GM12878 (cell line): Measurements from ENCODE around the gene PTBP1. TPM values are rescaled to one million over a fixed set of nuclear protein-coding genes. Genes with fewer than 3 reads are reported as not detected.

Experiments
- ATAC-seq: fragments of 200-7000 bp; cut with Tn5 transposase; 3 replicates; pipeline ENCODE4 v1.9.1; 2020; ENCODE audit warnings: mild to moderate bottlenecking, moderate library complexity
- BruUV-seq: library from RNA; stranded (reverse); fragments of 400-500 nt; replicated peaks from 2 replicates; lab custom pipeline; 2021; lab: Mats Ljungman, UMichigan
- CTCF ChIA-PET: fragments of 300-600 bp; sonication (Branson Sonifier 250); formaldehyde crosslinking; extraction: SDS; loops from one replicate; lab custom pipeline; 2021; ENCODE audit warnings: inconsistent platforms; lab: Yijun Ruan, JAX
- POLR2A ChIA-PET: fragments of 350-600 bp; formaldehyde crosslinking; extraction: SDS; loops from one replicate; lab custom pipeline; 2021; ENCODE audit warnings: inconsistent platforms; lab: Charles Lee
- RAD21 ChIA-PET: fragments of 300-600 bp; sonication (Branson Sonifier 250); formaldehyde crosslinking; loops from one replicate; lab custom pipeline; 2023; ENCODE audit warnings: antibody characterized with exemption; ENCODE audit not compliant: unreplicated experiment; lab: Charles Lee
- SMC1A ChIA-PET: fragments of 300-600 bp; sonication (Branson Sonifier 250); formaldehyde crosslinking; loops from one replicate; lab custom pipeline; 2023; ENCODE audit not compliant: unreplicated experiment, uncharacterized antibody; lab: Charles Lee
- DNase-seq: peaks from one replicate; pipeline ENCODE4 v3.0.0-alpha.2; 2011; ENCODE audit warnings: low read depth, low spot score
- FAIRE-seq: peaks from 3 replicates; lab custom pipeline; 2011; peaks lifted over from hg19 to GRCh38; lab: Jason Lieb, UNC
- H2AFZ ChIP-seq: 2 replicates; pipeline ENCODE4 v1.6.0; 2011; ENCODE audit warnings: low read depth, low read length, control low read depth; ENCODE audit not compliant: control insufficient read depth
- H3K27ac ChIP-seq: 2 replicates; pipeline ENCODE4 v1.5.1; 2011; ENCODE audit warnings: control low read depth; ENCODE audit not compliant: control insufficient read depth, insufficient read depth
- H3K27me3 ChIP-seq, 2 experiments: replicated peaks in 1 of 2; 2 replicates each; pipeline versions ENCODE4 v1.6.0 to v1.6.1; 2011; ENCODE audit warnings: low read length in 1 of 2; ENCODE audit not compliant: control insufficient read depth in 2 of 2, insufficient read depth in 2 of 2
- H3K36me3 ChIP-seq, 2 experiments: 2 replicates each; pipeline ENCODE4 v1.5.1; 2011; ENCODE audit warnings: low read length in 1 of 2; ENCODE audit not compliant: control insufficient read depth in 2 of 2, insufficient read depth in 2 of 2
- H3K4me1 ChIP-seq: 2 replicates; pipeline ENCODE4 v1.6.1; 2011; ENCODE audit warnings: mild to moderate bottlenecking, low read length, moderate library complexity, mixed read lengths; ENCODE audit not compliant: control insufficient read depth, insufficient read depth
- H3K4me2 ChIP-seq: 2 replicates; pipeline ENCODE4 v1.6.0; 2011; ENCODE audit warnings: control low read depth; ENCODE audit not compliant: control insufficient read depth, insufficient read depth
- H3K4me3 ChIP-seq: fragments of 200-600 bp; sonication (generic); 2 replicates; pipeline ENCODE4 v1.5.1; 2016
- H3K79me2 ChIP-seq: 2 replicates; pipeline ENCODE4 v1.6.0; 2011; ENCODE audit warnings: low read length; ENCODE audit not compliant: control insufficient read depth, insufficient read depth
- H3K9ac ChIP-seq: 2 replicates; pipeline ENCODE4 v1.8.0; 2011; ENCODE audit warnings: low read length, control low read depth, mixed read lengths; ENCODE audit not compliant: control insufficient read depth, insufficient read depth
- H3K9me3 ChIP-seq: replicated peaks from 3 replicates; pipeline ENCODE4 v1.5.1; 2011; ENCODE audit warnings: mild to moderate bottlenecking, low read length; ENCODE audit not compliant: control insufficient read depth, insufficient read depth
- H4K20me1 ChIP-seq: 2 replicates; pipeline ENCODE4 v1.6.0; 2011; ENCODE audit not compliant: control insufficient read depth, insufficient read depth
- CREM ChIP-seq: IDR thresholded peaks from 2 replicates; pipeline ENCODE4 v1.6.1; 2014; ENCODE audit warnings: antibody characterized with exemption, low read depth
- NR2C2 ChIP-seq: IDR thresholded peaks from 2 replicates; pipeline ENCODE4 v1.6.1; 2011; ENCODE audit warnings: borderline replicate concordance, low read depth; ENCODE audit not compliant: control insufficient read depth, insufficient read length
- PML ChIP-seq: IDR thresholded peaks from 2 replicates; pipeline ENCODE4 v1.6.1; 2012; ENCODE audit warnings: low read length, inconsistent platforms
- POLR2A ChIP-seq: IDR thresholded peaks from 2 replicates; pipeline ENCODE4 v1.6.1; 2011; ENCODE audit warnings: low read depth, mild to moderate bottlenecking, low read length
- POLR2AphosphoS5 ChIP-seq: IDR thresholded peaks from 2 replicates; pipeline ENCODE4 v1.6.1; 2011; ENCODE audit warnings: mild to moderate bottlenecking, low read length, inconsistent platforms
- POU2F2 ChIP-seq: IDR thresholded peaks from 3 replicates; pipeline ENCODE4 v1.6.1; 2011; ENCODE audit warnings: low read depth, mild to moderate bottlenecking, low read length, borderline replicate concordance
- TCF7 ChIP-seq: IDR thresholded peaks from 2 replicates; pipeline ENCODE4 v1.6.1; 2014; ENCODE audit warnings: antibody characterized with exemption, borderline replicate concordance
- ZNF384 ChIP-seq: IDR thresholded peaks from 2 replicates; pipeline ENCODE4 v1.6.1; 2012; ENCODE audit warnings: low read depth, mild to moderate bottlenecking, low read length, improper control_type of control experiment, borderline replicate concordance
- WGBS: methylation state at CpG from one replicate; pipeline ENCODE4 v1.1.6; 2016; ENCODE audit warnings: low lambda C conversion rate; ENCODE audit not compliant: insufficient replicate concordance, insufficient coverage; ENCODE audit errors: missing lambda C conversion rate; 5-methylcytosine and 5-hydroxymethylcytosine counted together
- in situ Hi-C: fragments of 300-500 bp; cut with MboI; formaldehyde crosslinking; loops from 9 replicates; pipeline ENCODE4 v1.14.3; 2018; ENCODE audit warnings: mixed read lengths
- intact Hi-C: fragments of 100-400 bp; cut with micrococcal nuclease; formaldehyde crosslinking; loops from one replicate; pipeline ENCODE4 v1.14.2; 2022; ENCODE audit not compliant: unreplicated experiment
- polyA plus RNA-seq, 11 experiments: library from polyadenylated mRNA; depleted of rRNA in 4 of 11; unstranded in 6 of 11; stranded (reverse) in 5 of 11; fragments of >200 nt; fragmentation: Nextera tagmentation in 4 of 11; fragmentation: Illumina TruSeq in 1 of 11; extraction: Ambion mirVana in 4 of 11; extraction: Trizol in 1 of 11; gene quantifications; 1 replicate in 1 of 11; 2 replicates in 10 of 11; pipeline versions ENCODE4 v1.2.1 to v1.2.3, GENCODE V29; 2011 to 2016; ENCODE audit warnings: inconsistent platforms in 2 of 11, missing spikeins in 2 of 11, low read depth in 1 of 11
- total RNA-seq, 4 experiments: library from RNA; depleted of rRNA in 3 of 4; stranded (reverse); fragments of >200 nt in 3 of 4; fragmentation: Illumina TruSeq in 1 of 4; extraction: Trizol in 1 of 4; gene quantifications; 2 replicates each; pipeline versions ENCODE4 v1.2.1 to v1.2.3, GENCODE V29; 2013 to 2021

PTBP1 gene
- total and polyA plus RNA-seq, 10 of the 15 experiments (the other 5 are each of a cell fraction or from before 2014, with no cell fraction given): 13.1 to 532 (median 217) TPM

DNA sequence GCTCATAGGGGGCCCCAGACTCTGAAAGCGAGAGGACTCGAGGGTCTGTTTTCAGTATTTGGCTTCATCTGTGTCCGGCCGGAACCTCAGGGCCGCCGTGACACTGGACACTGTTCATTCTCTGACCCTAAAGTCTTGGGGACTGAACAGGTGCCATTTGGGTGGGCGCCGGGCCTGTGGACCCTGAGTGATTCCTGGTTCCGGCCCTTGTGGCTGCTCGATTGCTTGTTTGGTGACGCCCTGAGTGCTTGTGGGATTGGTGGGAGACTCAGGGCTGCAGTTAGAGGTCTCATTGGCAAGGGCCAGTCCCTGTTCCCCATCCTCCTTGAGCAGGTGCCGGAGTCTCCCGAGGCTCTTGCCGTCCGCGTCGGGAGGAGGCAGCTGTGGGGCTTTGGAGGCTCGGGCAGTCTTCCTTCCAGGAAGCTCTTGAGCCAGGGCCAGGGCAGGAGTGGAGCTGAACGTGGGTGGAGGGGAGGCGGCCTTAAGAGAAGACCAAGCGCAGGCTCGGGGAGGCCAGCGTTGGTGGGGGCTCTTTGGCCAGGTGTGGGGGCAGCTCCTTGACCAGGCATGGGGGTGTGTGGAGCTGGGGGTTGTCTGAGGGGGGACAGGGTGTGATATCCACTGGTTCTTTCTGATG, 4.7 kb downstream of the PTBP1 start:
- Histone ChIP-seq H3K4me1 (peaks cover 7% of the 10 kb centered on the region; the same call in 1 of the 2 replicates), H4K20me1 (peaks cover 38% of the 10 kb centered on the region), H3K36me3 (peaks cover 19 to 67% of the 10 kb centered on the region in 2 experiments; a peak in 3 of 4 replicates), H3K9ac (no peak overlapping the region), H3K79me2 (peaks cover 69% of the 10 kb centered on the region), H3K27ac (no peak overlapping the region), H3K4me2 (peak overlapping the region; percentile 2; the same call in 1 of the 2 replicates), H2AFZ (no peak overlapping the region), H3K4me3 (peak overlapping the region; percentile 51; the same call in 1 of the 2 replicates), H3K27me3 (no peaks in the 10 kb centered on the region), H3K9me3 (no peaks in the 10 kb centered on the region)
- ATAC-seq (no peak), DNase-seq (no peak), FAIRE-seq (no peak)
- 88% methylated on average over 22 of the region's 23 CpGs for WGBS
- intact Hi-C loops (no loop called here), in situ Hi-C loops (no loop called here)
- no TSS peak for BruUV-seq
- CTCF ChIA-PET: no interaction called here
- RAD21 ChIA-PET: no interaction called here
- POLR2A ChIA-PET: no interaction called here
- SMC1A ChIA-PET: no interaction called here
- TF ChIP-seq POU2F2: no peak
- no peak for TF ChIP-seq TCF7
- no peak for TF ChIP-seq PML
- peak; percentile 56 for TF ChIP-seq POLR2A
- TF ChIP-seq CREM: no peak
- no peak for TF ChIP-seq NR2C2

DNA sequence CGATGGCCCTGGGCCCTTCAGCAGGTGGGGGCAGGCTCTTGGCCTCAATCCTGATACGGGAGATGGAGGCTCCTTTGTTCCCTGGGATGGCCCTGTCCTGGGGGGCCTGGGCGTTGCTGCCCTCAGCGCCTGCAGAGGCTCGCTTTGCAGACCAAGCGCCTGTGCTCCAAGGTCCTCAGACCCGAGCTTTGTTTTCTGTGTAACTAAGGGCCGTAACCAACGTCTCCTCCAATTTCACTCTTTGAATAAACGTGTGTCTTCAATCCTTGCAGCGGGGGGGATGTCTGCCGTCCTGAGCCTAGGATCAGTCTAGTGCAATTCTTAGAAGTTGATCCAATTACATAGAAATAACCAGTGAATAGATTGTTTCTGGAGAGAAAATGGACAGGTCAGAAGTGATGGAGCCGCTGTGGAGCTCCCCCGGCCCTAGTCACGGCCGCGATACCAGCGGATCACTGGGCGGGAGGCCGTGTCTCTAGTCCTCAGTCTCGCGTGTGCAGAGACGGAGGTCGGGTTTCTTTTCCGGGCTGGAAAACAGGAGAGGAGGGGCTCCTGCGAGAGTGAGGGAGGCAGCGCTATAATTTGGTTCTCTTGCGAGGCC, 5.3 kb downstream of the PTBP1 start:
- peak; percentile 1; the same call in 1 of the 2 replicates for TF ChIP-seq POLR2A
- TF ChIP-seq ZNF384: no peak
- peak; percentile 7; the same call in 1 of the 2 replicates for TF ChIP-seq POLR2AphosphoS5
- H3K9ac ChIP-seq: no peak overlapping the region
- intact Hi-C loops (no loop called here), in situ Hi-C loops (no loop called here)
- ChIA-PET SMC1A (no interaction called here), POLR2A (interaction anchor here (0.6 kb wide), 1 partner anchor 453 kb away, joined by 6 read pairs; no protein-coding TSS in a partner anchor), CTCF (no interaction called here), RAD21 (no interaction called here)
- peaks cover 38% of the 10 kb centered on the region for H4K20me1 ChIP-seq
- H3K27ac ChIP-seq: no peak overlapping the region
- 98% methylated on average over 28 of the region's 28 CpGs for WGBS
- H2AFZ ChIP-seq: no peak overlapping the region
- H3K4me1 ChIP-seq: peaks cover 7% of the 10 kb centered on the region; the same call in 1 of the 2 replicates
- no peaks in the 10 kb centered on the region for H3K27me3 ChIP-seq
- BruUV-seq: no TSS peak
- H3K79me2 ChIP-seq: peaks cover 70% of the 10 kb centered on the region
- H3K4me2 ChIP-seq: no peak overlapping the region
- H3K36me3 ChIP-seq: peaks cover 23 to 72% of the 10 kb centered on the region in 2 experiments; a peak in 3 of 4 replicates
- no peak for FAIRE-seq
- ATAC-seq: no peak
- H3K4me3 ChIP-seq: no peak overlapping the region
- no peak for DNase-seq
- H3K9me3 ChIP-seq: no peaks in the 10 kb centered on the region
